Measurements from ENCODE around the gene CD3E.

DNA sequence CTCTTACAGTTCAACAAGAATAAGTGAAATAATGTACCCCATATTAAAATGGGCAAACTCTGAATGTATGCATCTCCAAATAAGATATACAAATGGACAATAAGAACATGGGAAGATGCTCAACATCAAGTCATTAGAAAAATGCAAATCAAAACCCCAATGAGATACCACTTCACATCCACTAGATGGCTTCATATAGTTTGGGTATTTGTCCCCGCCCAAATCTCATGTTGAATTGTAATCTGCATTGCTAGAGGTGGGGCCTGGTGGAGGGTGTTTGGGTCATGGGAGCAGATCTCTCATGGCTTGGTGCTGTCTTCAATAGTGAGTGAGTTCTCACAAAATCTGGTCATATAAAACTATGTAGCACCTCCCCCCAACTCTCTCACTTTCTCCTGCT lies 46.1 kb upstream of the CD3E start:
- TF ChIP-seq, protein P1, sequence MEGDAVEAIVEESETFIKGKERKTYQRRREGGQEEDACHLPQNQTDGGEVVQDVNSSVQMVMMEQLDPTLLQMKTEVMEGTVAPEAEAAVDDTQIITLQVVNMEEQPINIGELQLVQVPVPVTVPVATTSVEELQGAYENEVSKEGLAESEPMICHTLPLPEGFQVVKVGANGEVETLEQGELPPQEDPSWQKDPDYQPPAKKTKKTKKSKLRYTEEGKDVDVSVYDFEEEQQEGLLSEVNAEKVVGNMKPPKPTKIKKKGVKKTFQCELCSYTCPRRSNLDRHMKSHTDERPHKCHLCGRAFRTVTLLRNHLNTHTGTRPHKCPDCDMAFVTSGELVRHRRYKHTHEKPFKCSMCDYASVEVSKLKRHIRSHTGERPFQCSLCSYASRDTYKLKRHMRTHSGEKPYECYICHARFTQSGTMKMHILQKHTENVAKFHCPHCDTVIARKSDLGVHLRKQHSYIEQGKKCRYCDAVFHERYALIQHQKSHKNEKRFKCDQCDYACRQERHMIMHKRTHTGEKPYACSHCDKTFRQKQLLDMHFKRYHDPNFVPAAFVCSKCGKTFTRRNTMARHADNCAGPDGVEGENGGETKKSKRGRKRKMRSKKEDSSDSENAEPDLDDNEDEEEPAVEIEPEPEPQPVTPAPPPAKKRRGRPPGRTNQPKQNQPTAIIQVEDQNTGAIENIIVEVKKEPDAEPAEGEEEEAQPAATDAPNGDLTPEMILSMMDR (IDR thresholded peaks at IDR 0.05), result no peak
- no peak for TF ChIP-seq POLR2A (IDR thresholded peaks at IDR 0.05)

Measured in uterus (tissue), 2 donors.